Thyroid gland (tissue), 4 donors: Measurements from ENCODE around the gene GEMIN4.

ENCODE experiments used
- POLR2A ChIP-seq, 2 donors: fragments of 450-650 bp; IDR thresholded peaks; one replicate each; pipeline ENCODE4 v1.6.1; 2017; ENCODE audit warnings: antibody characterized with exemption in 2 of 2, mild to moderate bottlenecking in 2 of 2, moderate library complexity in 1 of 2
- TF ChIP-seq, protein P1 (sequence below), 6 experiments: fragments of 200-600 bp in 3 of 6; fragments of 450-650 bp in 3 of 6; sonication (generic) in 3 of 6; IDR thresholded peaks; one replicate each; pipeline ENCODE4 v1.5.1; 2016 to 2019; ENCODE audit warnings: antibody characterized with exemption in 6 of 6, mild to moderate bottlenecking in 2 of 6, inconsistent platforms in 1 of 6, moderate library complexity in 1 of 6

DNA sequence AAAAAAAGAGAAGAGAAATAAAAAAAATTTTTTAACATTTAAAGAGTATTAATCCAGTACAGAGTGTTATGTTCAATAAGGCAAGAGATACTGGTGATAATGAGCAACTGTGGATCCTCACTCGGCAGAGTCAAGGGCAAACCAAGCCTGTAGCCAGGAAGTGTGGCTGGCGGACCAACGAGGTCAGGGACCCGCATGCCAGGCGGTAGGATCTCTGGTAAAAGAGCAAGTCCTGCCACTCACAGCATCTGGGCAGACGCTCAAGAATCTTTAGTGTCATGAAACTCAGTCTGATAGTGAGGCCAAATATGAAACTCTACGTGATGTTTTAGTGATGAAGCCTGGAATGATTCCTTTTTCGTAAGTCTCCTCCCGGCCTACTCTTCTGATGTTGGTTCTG is 8.3 kb upstream of the GEMIN4 start:
- TF ChIP-seq, protein P1, sequence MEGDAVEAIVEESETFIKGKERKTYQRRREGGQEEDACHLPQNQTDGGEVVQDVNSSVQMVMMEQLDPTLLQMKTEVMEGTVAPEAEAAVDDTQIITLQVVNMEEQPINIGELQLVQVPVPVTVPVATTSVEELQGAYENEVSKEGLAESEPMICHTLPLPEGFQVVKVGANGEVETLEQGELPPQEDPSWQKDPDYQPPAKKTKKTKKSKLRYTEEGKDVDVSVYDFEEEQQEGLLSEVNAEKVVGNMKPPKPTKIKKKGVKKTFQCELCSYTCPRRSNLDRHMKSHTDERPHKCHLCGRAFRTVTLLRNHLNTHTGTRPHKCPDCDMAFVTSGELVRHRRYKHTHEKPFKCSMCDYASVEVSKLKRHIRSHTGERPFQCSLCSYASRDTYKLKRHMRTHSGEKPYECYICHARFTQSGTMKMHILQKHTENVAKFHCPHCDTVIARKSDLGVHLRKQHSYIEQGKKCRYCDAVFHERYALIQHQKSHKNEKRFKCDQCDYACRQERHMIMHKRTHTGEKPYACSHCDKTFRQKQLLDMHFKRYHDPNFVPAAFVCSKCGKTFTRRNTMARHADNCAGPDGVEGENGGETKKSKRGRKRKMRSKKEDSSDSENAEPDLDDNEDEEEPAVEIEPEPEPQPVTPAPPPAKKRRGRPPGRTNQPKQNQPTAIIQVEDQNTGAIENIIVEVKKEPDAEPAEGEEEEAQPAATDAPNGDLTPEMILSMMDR (IDR thresholded peaks at IDR 0.05) = no peak
- TF ChIP-seq POLR2A (IDR thresholded peaks at IDR 0.05) = no peak
